GM10266 (cell line): Measurements from ENCODE around the gene MYOF.

Experiments
- DNase-seq: peaks from one replicate; pipeline ENCODE4 v3.0.0; 2012; ENCODE audit errors: extremely low spot score
- TF ChIP-seq, protein P1 (sequence below): IDR thresholded peaks from 2 replicates; pipeline ENCODE4 v1.5.1; 2012; ENCODE audit warnings: mild to moderate bottlenecking, low read depth; ENCODE audit not compliant: control insufficient read depth, insufficient read depth; ENCODE audit errors: missing control alignments

Gene MYOF

GRCh38 chr10:93378997-93379730, 103.0 kb downstream of the MYOF start:
- TF ChIP-seq, protein P1, sequence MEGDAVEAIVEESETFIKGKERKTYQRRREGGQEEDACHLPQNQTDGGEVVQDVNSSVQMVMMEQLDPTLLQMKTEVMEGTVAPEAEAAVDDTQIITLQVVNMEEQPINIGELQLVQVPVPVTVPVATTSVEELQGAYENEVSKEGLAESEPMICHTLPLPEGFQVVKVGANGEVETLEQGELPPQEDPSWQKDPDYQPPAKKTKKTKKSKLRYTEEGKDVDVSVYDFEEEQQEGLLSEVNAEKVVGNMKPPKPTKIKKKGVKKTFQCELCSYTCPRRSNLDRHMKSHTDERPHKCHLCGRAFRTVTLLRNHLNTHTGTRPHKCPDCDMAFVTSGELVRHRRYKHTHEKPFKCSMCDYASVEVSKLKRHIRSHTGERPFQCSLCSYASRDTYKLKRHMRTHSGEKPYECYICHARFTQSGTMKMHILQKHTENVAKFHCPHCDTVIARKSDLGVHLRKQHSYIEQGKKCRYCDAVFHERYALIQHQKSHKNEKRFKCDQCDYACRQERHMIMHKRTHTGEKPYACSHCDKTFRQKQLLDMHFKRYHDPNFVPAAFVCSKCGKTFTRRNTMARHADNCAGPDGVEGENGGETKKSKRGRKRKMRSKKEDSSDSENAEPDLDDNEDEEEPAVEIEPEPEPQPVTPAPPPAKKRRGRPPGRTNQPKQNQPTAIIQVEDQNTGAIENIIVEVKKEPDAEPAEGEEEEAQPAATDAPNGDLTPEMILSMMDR, result no peak
- DNase-seq, result no peak

GRCh38 chr10:93378039-93378438, 104.1 kb downstream of the MYOF start:
- TF ChIP-seq, protein P1, result no peak
- no peak for DNase-seq

DNA sequence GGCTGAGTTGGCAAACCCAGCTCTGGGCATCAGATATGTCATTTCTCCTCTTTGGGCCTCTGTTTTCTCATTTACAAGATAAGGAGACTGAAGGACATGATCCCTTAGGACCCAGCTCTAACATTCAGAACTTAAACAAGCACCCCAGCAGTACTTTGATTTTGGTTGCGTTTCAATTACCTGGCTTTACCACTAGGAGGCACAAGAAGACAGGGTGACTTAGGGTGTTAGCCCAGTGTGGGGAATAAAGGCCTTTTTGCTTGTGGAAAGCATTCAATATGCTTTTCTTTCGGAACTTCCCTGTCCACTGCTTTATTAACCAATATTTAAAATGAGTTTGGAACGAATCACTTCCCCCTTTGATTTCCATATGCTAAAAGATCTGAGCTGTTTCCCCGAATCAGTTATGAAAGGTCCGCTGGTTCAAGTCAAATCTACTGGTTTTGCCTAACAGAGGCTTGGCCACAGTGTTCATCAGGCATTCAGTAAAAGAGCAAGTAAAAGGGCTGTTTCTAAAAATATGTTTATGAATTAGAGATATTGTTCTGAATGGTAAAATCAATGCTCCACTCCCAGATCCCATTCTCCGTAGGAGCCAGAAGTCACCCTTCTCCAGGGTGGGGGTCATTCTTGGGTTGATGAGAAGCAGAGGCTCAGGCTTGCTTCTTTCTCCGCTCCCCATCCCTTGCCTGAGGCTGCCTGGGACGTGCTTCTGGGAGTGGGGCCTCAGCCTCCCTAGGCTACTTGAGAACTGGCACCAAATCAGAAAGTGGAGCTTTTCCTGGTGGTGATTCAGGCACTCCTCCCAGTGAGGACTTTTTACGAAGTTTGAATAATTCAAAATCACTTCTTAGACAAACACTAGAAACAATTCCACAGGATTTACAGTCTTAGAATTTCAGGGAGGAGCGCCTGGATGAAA, 105.5 kb downstream of the MYOF start:
- peak; percentile 63 for DNase-seq
- TF ChIP-seq, protein P1, result peak; percentile 85

- TF ChIP-seq, protein P1, result no peak
- DNase-seq, result no peak
Observed at GRCh38 chr10:93370961-93371360, 111.2 kb downstream of the MYOF start.

- TF ChIP-seq, protein P1, result no peak
Observed at GRCh38 chr10:93369588-93370164, 112.5 kb downstream of the MYOF start.

DNA sequence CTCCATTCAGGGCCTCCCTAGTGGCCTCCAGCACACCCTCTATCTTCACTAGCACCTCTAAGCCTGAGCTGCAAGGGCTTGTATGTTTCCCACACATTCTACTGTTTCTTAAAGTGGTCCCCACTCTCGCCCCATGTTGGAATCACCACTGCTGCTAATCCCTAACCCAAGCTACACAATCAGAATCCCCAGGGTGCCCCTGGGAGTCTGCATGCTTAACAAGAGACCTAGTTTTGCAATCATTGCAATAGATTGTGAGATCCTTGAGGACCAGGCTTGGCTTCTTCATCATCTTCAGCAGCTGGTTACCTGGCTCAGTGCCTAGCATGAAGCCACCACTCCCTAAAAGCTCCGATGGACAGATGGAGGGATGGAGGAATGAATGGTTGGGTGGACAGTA, 113.9 kb downstream of the MYOF start:
- no peak for DNase-seq
- TF ChIP-seq, protein P1, result no peak

More at GRCh38 chr10:93369588-93370164, 112.5 kb downstream of the MYOF start:
- DNase-seq, result no peak
